Fibroblast of lung (primary cell): ENCODE results near the gene SYP. TPM values are rescaled to one million over a fixed set of nuclear protein-coding genes. Genes with fewer than 3 reads are reported as not detected.

Experiments
- DNase-seq, 2 donors: peaks; one replicate each; pipeline versions ENCODE4 v3.0.0 to v3.0.0-alpha.2; 2010; ENCODE audit warnings: low read depth in 2 of 2
- H2AFZ ChIP-seq: 2 replicates; pipeline ENCODE4 v1.5.1; 2012; ENCODE audit warnings: low read length, control low read depth, inconsistent platforms
- H3K27ac ChIP-seq: 2 replicates; pipeline ENCODE4 v1.5.1; 2011; ENCODE audit warnings: low read length, control low read depth; ENCODE audit not compliant: insufficient read depth
- H3K27me3 ChIP-seq: 2 replicates; pipeline ENCODE4 v1.5.1; 2011; ENCODE audit warnings: mild to moderate bottlenecking, low read length; ENCODE audit not compliant: control insufficient read depth, insufficient read depth
- H3K36me3 ChIP-seq: 2 replicates; pipeline ENCODE4 v1.5.1; 2011; ENCODE audit warnings: low read length; ENCODE audit not compliant: control insufficient read depth, insufficient read depth
- H3K4me1 ChIP-seq: 2 replicates; pipeline ENCODE4 v1.5.1; 2011; ENCODE audit warnings: low read length; ENCODE audit not compliant: control insufficient read depth, insufficient read depth; ENCODE audit errors: extremely low read depth
- H3K4me2 ChIP-seq: 2 replicates; pipeline ENCODE4 v1.5.1; 2011; ENCODE audit warnings: low read length, control low read depth; ENCODE audit not compliant: insufficient read depth; ENCODE audit errors: extremely low read depth
- H3K4me3 ChIP-seq, 4 experiments: fragments of 200-600 bp in 1 of 4; sonication (generic) in 1 of 4; replicated peaks in 1 of 4; 2 replicates each; pipeline ENCODE4 v1.5.1; 2011 to 2016; ENCODE audit warnings: low read length in 4 of 4, low read depth in 3 of 4, mild to moderate bottlenecking in 3 of 4, control low read depth in 2 of 4, inconsistent platforms in 1 of 4, mixed read lengths in 1 of 4; ENCODE audit not compliant: insufficient read depth in 1 of 4; ENCODE audit errors: control extremely low read depth in 1 of 4
- H3K79me2 ChIP-seq: 2 replicates; pipeline ENCODE4 v1.5.1; 2012; ENCODE audit warnings: mild to moderate bottlenecking, low read length, inconsistent platforms; ENCODE audit not compliant: control insufficient read depth, insufficient read depth
- H3K9ac ChIP-seq: 2 replicates; pipeline ENCODE4 v1.5.1; 2011; ENCODE audit warnings: mild to moderate bottlenecking, low read length, control low read depth; ENCODE audit not compliant: insufficient read depth
- H3K9me3 ChIP-seq: 2 replicates; pipeline ENCODE4 v1.5.1; 2012; ENCODE audit warnings: low read depth, low read length; ENCODE audit not compliant: control insufficient read depth, insufficient read depth
- H4K20me1 ChIP-seq: 2 replicates; pipeline ENCODE4 v1.5.1; 2011; ENCODE audit warnings: low read length; ENCODE audit not compliant: control insufficient read depth, insufficient read depth; ENCODE audit errors: extremely low read depth
- EZH2 ChIP-seq: IDR thresholded peaks from 2 replicates; pipeline ENCODE4 v1.5.1; 2012; ENCODE audit warnings: low read length, control low read depth, mild to moderate bottlenecking; ENCODE audit errors: missing control alignments
- polyA plus RNA-seq, 2 donors: library from polyadenylated mRNA; depleted of rRNA in 1 of 2; stranded (reverse) in 1 of 2; unstranded in 1 of 2; fragments of >200 nt; gene quantifications; 2 replicates each; pipeline ENCODE4 v1.2.1, GENCODE V29; 2011 to 2012; ENCODE audit warnings: missing spikeins in 1 of 2
- total RNA-seq: library from RNA; depleted of rRNA; stranded (reverse); fragments of >200 nt; gene quantifications from 2 replicates; pipeline ENCODE4 v1.2.1, GENCODE V29; 2014
- TF ChIP-seq, protein P1 (sequence below), 2 donors: IDR thresholded peaks in 1 of 2; conservative IDR thresholded peaks in 1 of 2; 1 replicate in 1 of 2; 2 replicates in 1 of 2; pipeline ENCODE4 v1.5.1; 2011 to 2012; ENCODE audit warnings: low read length in 2 of 2, control low read depth in 1 of 2, inconsistent platforms in 1 of 2, low read depth in 1 of 2, mild to moderate bottlenecking in 1 of 2

SYP gene
- total and polyA plus RNA-seq, 2 donors (not counting 1 experiment from before 2014, with no cell fraction given), result 0.08 to 0.17 TPM

- Histone ChIP-seq H3K9ac (no peak overlapping the region), H2AFZ (no peak overlapping the region), H4K20me1 (no peaks in the 10 kb centered on the region), H3K4me2 (no peak overlapping the region), H3K27me3 (no peaks in the 10 kb centered on the region), H3K4me3 (no peak overlapping the region), H3K79me2 (no peaks in the 10 kb centered on the region), H3K36me3 (no peaks in the 10 kb centered on the region), H3K27ac (no peak overlapping the region), H3K9me3 (no peaks in the 10 kb centered on the region), H3K4me1 (no peaks in the 10 kb centered on the region)
- no peak for TF ChIP-seq EZH2
- TF ChIP-seq, protein P1, sequence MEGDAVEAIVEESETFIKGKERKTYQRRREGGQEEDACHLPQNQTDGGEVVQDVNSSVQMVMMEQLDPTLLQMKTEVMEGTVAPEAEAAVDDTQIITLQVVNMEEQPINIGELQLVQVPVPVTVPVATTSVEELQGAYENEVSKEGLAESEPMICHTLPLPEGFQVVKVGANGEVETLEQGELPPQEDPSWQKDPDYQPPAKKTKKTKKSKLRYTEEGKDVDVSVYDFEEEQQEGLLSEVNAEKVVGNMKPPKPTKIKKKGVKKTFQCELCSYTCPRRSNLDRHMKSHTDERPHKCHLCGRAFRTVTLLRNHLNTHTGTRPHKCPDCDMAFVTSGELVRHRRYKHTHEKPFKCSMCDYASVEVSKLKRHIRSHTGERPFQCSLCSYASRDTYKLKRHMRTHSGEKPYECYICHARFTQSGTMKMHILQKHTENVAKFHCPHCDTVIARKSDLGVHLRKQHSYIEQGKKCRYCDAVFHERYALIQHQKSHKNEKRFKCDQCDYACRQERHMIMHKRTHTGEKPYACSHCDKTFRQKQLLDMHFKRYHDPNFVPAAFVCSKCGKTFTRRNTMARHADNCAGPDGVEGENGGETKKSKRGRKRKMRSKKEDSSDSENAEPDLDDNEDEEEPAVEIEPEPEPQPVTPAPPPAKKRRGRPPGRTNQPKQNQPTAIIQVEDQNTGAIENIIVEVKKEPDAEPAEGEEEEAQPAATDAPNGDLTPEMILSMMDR (conservative IDR thresholded peaks at IDR 0.05 in 1 of 2, IDR thresholded peaks at IDR 0.05 in 1 of 2; ENCODE audit: low read depth in 1 of 2, low read length in 2 of 2), result no peak
- no peak for DNase-seq
Measured at GRCh38 chrX:49244207-49244606, 44.2 kb upstream of the SYP start.

DNA sequence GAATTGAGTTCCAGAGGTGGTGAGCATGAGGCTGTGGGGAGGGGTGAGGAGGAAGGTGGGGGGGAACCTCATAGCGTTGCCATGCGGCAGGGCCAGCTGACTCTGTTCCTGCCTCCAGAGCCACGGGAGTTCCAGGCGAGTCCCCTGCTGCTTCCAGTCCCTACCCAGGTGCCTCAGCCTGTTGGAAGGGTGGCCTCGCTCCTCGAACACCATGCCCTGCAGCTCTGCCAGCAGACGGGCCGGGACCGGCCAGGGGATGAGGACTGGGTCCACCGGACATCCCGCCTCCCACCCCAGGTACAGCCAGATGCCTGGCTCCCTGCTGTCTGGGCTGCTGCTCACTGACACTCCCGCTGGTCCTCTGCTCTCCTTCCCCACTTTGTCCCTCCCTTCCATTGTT lies 43.2 kb upstream of the SYP start:
- no peak for TF ChIP-seq EZH2
- TF ChIP-seq, protein P1 (conservative IDR thresholded peaks at IDR 0.05 in 1 of 2, IDR thresholded peaks at IDR 0.05 in 1 of 2; ENCODE audit: low read depth in 1 of 2, low read length in 2 of 2), result no peak
- no peak overlapping the region for H3K4me2 ChIP-seq
- no peaks in the 10 kb centered on the region for H3K9me3 ChIP-seq
- H3K36me3 ChIP-seq, result no peaks in the 10 kb centered on the region
- H3K9ac ChIP-seq, result no peak overlapping the region
- no peak overlapping the region for H3K27ac ChIP-seq
- no peaks in the 10 kb centered on the region for H3K79me2 ChIP-seq
- no peaks in the 10 kb centered on the region for H4K20me1 ChIP-seq
- no peaks in the 10 kb centered on the region for H3K27me3 ChIP-seq
- no peaks in the 10 kb centered on the region for H3K4me1 ChIP-seq
- H2AFZ ChIP-seq, result no peak overlapping the region
- DNase-seq, result no peak
- H3K4me3 ChIP-seq, result no peak overlapping the region

DNA sequence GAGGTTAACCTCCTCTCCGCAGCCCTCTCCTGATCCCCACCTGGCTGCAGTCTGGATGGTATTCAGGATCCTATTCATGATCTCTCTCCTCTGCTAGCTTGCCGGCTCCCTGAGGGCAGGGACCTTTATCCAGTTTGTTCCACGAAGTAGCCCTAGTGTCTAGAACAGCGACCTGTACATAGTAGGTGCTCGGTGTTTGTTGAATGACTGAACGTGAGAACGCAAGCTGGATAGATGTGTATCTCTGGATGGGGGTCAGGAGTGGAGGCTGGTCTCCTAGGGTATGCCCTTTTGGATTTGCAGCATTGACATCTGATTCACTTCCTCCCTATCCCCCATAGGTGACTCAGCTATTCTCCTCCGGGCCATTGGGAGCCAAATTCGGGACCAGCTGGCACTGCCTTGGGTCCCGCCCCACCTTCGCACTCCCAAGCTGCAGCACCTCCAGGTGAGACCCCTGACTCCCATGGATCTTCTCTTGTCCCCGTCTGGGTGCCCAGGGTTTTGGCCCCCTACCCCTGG lies 42.6 kb upstream of the SYP start:
- Histone ChIP-seq H4K20me1 (no peaks in the 10 kb centered on the region), H3K9me3 (no peaks in the 10 kb centered on the region), H3K27me3 (no peaks in the 10 kb centered on the region), H3K79me2 (no peaks in the 10 kb centered on the region), H3K27ac (no peak overlapping the region), H2AFZ (no peak overlapping the region), H3K4me3 (no peak overlapping the region), H3K36me3 (no peaks in the 10 kb centered on the region), H3K4me2 (no peak overlapping the region), H3K4me1 (no peaks in the 10 kb centered on the region), H3K9ac (no peak overlapping the region)
- no peak for DNase-seq
- no peak for TF ChIP-seq EZH2
- TF ChIP-seq, protein P1 (conservative IDR thresholded peaks at IDR 0.05 in 1 of 2, IDR thresholded peaks at IDR 0.05 in 1 of 2; ENCODE audit: low read depth in 1 of 2, low read length in 2 of 2), result no peak
